ENCODE data around the gene ITGA1.

ITGA1 gene

DNA sequence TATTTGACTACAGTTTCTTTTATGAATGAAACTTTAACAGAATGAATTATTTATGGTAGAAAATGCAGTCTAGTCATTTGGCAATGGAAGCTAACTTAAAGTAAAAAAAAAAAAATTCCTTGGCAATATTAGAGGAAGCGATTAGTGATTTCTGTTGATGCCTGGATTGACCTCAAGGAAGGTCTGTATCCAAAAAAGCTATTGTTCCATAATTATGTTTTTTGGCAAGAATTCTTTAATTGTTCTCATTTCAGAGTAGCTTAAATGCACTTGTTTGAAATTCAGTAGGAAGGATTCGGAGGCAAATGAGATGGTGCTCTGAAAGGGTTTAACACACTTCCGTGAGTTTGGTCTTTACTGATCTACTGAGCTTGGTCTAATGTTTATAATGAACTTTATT, 61.8 kb downstream of the ITGA1 start (continued):
- TF ChIP-seq, protein P1, sequence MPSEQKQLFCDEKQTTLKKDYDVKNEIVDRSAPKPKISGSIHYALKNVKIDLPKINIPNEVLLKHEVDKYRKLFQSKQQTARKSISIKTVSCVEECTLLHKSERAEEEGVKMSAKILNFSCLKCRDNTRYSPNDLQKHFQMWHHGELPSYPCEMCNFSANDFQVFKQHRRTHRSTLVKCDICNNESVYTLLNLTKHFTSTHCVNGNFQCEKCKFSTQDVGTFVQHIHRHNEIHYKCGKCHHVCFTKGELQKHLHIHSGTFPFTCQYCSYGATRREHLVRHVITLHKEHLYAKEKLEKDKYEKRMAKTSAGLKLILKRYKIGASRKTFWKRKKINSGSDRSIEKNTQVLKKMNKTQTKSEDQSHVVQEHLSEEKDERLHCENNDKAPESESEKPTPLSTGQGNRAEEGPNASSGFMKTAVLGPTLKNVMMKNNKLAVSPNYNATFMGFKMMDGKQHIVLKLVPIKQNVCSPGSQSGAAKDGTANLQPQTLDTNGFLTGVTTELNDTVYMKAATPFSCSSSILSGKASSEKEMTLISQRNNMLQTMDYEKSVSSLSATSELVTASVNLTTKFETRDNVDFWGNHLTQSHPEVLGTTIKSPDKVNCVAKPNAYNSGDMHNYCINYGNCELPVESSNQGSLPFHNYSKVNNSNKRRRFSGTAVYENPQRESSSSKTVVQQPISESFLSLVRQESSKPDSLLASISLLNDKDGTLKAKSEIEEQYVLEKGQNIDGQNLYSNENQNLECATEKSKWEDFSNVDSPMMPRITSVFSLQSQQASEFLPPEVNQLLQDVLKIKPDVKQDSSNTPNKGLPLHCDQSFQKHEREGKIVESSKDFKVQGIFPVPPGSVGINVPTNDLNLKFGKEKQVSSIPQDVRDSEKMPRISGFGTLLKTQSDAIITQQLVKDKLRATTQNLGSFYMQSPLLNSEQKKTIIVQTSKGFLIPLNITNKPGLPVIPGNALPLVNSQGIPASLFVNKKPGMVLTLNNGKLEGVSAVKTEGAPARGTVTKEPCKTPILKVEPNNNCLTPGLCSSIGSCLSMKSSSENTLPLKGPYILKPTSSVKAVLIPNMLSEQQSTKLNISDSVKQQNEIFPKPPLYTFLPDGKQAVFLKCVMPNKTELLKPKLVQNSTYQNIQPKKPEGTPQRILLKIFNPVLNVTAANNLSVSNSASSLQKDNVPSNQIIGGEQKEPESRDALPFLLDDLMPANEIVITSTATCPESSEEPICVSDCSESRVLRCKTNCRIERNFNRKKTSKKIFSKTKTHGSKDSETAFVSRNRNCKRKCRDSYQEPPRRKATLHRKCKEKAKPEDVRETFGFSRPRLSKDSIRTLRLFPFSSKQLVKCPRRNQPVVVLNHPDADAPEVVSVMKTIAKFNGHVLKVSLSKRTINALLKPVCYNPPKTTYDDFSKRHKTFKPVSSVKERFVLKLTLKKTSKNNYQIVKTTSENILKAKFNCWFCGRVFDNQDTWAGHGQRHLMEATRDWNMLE (tag by site-specific recombination; conservative IDR thresholded peaks at IDR 0.05; ENCODE audit: low read depth), result no peak
- TF ChIP-seq, protein P2, sequence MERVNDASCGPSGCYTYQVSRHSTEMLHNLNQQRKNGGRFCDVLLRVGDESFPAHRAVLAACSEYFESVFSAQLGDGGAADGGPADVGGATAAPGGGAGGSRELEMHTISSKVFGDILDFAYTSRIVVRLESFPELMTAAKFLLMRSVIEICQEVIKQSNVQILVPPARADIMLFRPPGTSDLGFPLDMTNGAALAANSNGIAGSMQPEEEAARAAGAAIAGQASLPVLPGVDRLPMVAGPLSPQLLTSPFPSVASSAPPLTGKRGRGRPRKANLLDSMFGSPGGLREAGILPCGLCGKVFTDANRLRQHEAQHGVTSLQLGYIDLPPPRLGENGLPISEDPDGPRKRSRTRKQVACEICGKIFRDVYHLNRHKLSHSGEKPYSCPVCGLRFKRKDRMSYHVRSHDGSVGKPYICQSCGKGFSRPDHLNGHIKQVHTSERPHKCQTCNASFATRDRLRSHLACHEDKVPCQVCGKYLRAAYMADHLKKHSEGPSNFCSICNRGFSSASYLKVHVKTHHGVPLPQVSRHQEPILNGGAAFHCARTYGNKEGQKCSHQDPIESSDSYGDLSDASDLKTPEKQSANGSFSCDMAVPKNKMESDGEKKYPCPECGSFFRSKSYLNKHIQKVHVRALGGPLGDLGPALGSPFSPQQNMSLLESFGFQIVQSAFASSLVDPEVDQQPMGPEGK (tag by site-specific recombination; IDR thresholded peaks at IDR 0.05), result no peak
- TF ChIP-seq, protein P3, sequence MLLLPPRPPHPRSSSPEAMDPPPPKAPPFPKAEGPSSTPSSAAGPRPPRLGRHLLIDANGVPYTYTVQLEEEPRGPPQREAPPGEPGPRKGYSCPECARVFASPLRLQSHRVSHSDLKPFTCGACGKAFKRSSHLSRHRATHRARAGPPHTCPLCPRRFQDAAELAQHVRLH (tag by site-specific recombination; IDR thresholded peaks at IDR 0.05), result no peak
- TF ChIP-seq, protein P4, sequence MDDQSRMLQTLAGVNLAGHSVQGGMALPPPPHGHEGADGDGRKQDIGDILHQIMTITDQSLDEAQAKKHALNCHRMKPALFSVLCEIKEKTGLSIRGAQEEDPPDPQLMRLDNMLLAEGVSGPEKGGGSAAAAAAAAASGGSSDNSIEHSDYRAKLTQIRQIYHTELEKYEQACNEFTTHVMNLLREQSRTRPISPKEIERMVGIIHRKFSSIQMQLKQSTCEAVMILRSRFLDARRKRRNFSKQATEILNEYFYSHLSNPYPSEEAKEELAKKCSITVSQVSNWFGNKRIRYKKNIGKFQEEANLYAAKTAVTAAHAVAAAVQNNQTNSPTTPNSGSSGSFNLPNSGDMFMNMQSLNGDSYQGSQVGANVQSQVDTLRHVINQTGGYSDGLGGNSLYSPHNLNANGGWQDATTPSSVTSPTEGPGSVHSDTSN (CRISPR knock-in tag; IDR thresholded peaks at IDR 0.05), result no peak
- TF ChIP-seq, protein P5, sequence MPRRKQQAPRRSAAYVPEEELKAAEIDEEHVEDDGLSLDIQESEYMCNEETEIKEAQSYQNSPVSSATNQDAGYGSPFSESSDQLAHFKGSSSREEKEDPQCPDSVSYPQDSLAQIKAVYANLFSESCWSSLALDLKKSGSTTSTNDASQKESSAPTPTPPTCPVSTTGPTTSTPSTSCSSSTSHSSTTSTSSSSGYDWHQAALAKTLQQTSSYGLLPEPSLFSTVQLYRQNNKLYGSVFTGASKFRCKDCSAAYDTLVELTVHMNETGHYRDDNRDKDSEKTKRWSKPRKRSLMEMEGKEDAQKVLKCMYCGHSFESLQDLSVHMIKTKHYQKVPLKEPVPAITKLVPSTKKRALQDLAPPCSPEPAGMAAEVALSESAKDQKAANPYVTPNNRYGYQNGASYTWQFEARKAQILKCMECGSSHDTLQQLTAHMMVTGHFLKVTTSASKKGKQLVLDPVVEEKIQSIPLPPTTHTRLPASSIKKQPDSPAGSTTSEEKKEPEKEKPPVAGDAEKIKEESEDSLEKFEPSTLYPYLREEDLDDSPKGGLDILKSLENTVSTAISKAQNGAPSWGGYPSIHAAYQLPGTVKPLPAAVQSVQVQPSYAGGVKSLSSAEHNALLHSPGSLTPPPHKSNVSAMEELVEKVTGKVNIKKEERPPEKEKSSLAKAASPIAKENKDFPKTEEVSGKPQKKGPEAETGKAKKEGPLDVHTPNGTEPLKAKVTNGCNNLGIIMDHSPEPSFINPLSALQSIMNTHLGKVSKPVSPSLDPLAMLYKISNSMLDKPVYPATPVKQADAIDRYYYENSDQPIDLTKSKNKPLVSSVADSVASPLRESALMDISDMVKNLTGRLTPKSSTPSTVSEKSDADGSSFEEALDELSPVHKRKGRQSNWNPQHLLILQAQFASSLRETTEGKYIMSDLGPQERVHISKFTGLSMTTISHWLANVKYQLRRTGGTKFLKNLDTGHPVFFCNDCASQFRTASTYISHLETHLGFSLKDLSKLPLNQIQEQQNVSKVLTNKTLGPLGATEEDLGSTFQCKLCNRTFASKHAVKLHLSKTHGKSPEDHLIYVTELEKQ (tag by site-specific recombination; IDR thresholded peaks at IDR 0.05; ENCODE audit: borderline replicate concordance), result no peak
- TF ChIP-seq ZBTB1 (tag by site-specific recombination; IDR thresholded peaks at IDR 0.05), result no peak
- TF ChIP-seq TRIM28 (IDR thresholded peaks at IDR 0.05; ENCODE audit: borderline replicate concordance, low read length), result no peak

DNA sequence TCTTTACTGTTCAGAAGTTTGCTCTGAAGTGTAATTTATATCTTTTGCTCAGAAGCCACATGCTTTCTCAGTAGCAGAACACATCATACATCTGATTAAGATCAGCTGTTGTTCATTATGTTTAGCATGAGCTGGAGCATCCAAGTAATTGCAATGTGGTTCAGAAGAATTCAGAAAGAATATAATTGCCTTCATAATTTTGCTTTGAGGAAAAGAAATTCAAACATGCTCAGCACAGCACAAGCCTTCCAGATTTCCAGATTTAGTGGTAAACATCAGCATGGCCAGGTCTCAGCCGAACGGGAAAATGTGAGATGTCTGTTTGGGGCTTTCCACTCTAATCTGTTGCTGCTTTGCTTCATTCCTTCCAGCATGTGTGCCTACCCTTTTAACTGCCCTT, 65.9 kb downstream of the ITGA1 start:
- Histone ChIP-seq H3K9me3 (ENCODE audit: control insufficient read depth, insufficient read depth, low read depth, low read length) (no peaks in the 10 kb centered on the region), H3K4me1 (ENCODE audit: control insufficient read depth, insufficient read depth, low read length) (no peaks in the 10 kb centered on the region), H3K4me3 (ENCODE audit: low read depth, low read length) (no peak overlapping the region), H3K27ac (ENCODE audit: extremely low read depth, low read depth, low read length) (no peak overlapping the region), H3K36me3 (ENCODE audit: control insufficient read depth in 2 of 2, insufficient read depth in 1 of 2, low read length in 2 of 2) (no peaks in the 10 kb centered on the region)
- ChIA-PET CTCF (no interaction called here), POLR2A (no interaction called here)
- TF ChIP-seq ZNF423 (tag by site-specific recombination; IDR thresholded peaks at IDR 0.05) (no peak), ZBTB21 (tag by site-specific recombination; IDR thresholded peaks at IDR 0.05) (no peak), ZNF132 (tag by site-specific recombination; IDR thresholded peaks at IDR 0.05; ENCODE audit: borderline replicate concordance) (no peak), MZF1 (tag by site-specific recombination; IDR thresholded peaks at IDR 0.05; ENCODE audit: borderline replicate concordance) (no peak), ZNF596 (tag by site-specific recombination; IDR thresholded peaks at IDR 0.05) (no peak), ZNF561 (tag by site-specific recombination; IDR thresholded peaks at IDR 0.05; ENCODE audit: borderline replicate concordance) (no peak), TCF7L2 (IDR thresholded peaks at IDR 0.05; ENCODE audit: borderline replicate concordance, low read depth, low read length) (no peak), ZNF274 (IDR thresholded peaks at IDR 0.05; ENCODE audit: low read length) (no peak), ZNF274 (tag by site-specific recombination; IDR thresholded peaks at IDR 0.05; ENCODE audit: borderline replicate concordance) (no peak), ZNF600 (tag by site-specific recombination; IDR thresholded peaks at IDR 0.05) (no peak)
- TF ChIP-seq, protein P6, sequence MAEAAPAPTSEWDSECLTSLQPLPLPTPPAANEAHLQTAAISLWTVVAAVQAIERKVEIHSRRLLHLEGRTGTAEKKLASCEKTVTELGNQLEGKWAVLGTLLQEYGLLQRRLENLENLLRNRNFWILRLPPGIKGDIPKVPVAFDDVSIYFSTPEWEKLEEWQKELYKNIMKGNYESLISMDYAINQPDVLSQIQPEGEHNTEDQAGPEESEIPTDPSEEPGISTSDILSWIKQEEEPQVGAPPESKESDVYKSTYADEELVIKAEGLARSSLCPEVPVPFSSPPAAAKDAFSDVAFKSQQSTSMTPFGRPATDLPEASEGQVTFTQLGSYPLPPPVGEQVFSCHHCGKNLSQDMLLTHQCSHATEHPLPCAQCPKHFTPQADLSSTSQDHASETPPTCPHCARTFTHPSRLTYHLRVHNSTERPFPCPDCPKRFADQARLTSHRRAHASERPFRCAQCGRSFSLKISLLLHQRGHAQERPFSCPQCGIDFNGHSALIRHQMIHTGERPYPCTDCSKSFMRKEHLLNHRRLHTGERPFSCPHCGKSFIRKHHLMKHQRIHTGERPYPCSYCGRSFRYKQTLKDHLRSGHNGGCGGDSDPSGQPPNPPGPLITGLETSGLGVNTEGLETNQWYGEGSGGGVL (tag by site-specific recombination; IDR thresholded peaks at IDR 0.05), result no peak
- TF ChIP-seq, protein P7, sequence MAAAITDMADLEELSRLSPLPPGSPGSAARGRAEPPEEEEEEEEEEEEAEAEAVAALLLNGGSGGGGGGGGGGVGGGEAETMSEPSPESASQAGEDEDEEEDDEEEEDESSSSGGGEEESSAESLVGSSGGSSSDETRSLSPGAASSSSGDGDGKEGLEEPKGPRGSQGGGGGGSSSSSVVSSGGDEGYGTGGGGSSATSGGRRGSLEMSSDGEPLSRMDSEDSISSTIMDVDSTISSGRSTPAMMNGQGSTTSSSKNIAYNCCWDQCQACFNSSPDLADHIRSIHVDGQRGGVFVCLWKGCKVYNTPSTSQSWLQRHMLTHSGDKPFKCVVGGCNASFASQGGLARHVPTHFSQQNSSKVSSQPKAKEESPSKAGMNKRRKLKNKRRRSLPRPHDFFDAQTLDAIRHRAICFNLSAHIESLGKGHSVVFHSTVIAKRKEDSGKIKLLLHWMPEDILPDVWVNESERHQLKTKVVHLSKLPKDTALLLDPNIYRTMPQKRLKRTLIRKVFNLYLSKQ (tag by site-specific recombination; IDR thresholded peaks at IDR 0.05; ENCODE audit: borderline replicate concordance), result no peak
